Cardiac muscle cell (in vitro differentiated cells and primary cell): ENCODE results near the gene CACNB3. TPM values are rescaled to one million over a fixed set of nuclear protein-coding genes. Genes with fewer than 3 reads are reported as not detected.

Source experiments
- DNase-seq, 2 donors: peaks; one replicate each; pipeline versions ENCODE4 v3.0.0 to v3.0.0-alpha.2; 2010 to 2017; ENCODE audit warnings: low read depth in 1 of 2, low spot score in 1 of 2
- H3K27ac ChIP-seq: fragments of 200-600 bp; sonication (generic); 2 replicates; pipeline ENCODE4 v1.5.1; 2016
- H3K27me3 ChIP-seq: fragments of 200-600 bp; sonication (generic); 2 replicates; pipeline ENCODE4 v1.6.0; 2016; ENCODE audit warnings: control low read depth
- H3K36me3 ChIP-seq: fragments of 200-600 bp; sonication (generic); 2 replicates; pipeline ENCODE4 v1.5.1; 2016; ENCODE audit warnings: control low read depth
- H3K4me1 ChIP-seq: fragments of 200-600 bp; sonication (generic); 2 replicates; pipeline ENCODE4 v1.8.1; 2017; ENCODE audit warnings: low read depth, mild to moderate bottlenecking, mixed run types
- H3K4me3 ChIP-seq: fragments of 200-600 bp; sonication (generic); 2 replicates; pipeline ENCODE4 v1.5.1; 2016; ENCODE audit warnings: mild to moderate bottlenecking
- H3K9me3 ChIP-seq: fragments of 200-600 bp; sonication (generic); 2 replicates; pipeline ENCODE4 v1.5.1; 2017; ENCODE audit warnings: low read depth, mild to moderate bottlenecking, control low read depth
- CTCF ChIP-seq: IDR thresholded peaks from 2 replicates; pipeline ENCODE4 v1.5.1; 2012; ENCODE audit warnings: low read depth, mild to moderate bottlenecking, low read length
- polyA plus RNA-seq: library from polyadenylated mRNA; unstranded; fragments of >200 nt; fragmentation: Nextera tagmentation; extraction: Ambion mirVana; gene quantifications from 2 replicates; pipeline ENCODE4 v1.2.1, GENCODE V29; 2016
- total RNA-seq: library from RNA; depleted of rRNA; stranded (reverse); fragments of >200 nt; gene quantifications from 2 replicates; pipeline ENCODE4 v1.2.3, GENCODE V29; 2016

CACNB3 gene
- total and polyA plus RNA-seq, 2 experiments from 2014 or later, result 20.0 to 21.9 TPM

- no peaks in the 10 kb centered on the region for H3K9me3 ChIP-seq
- peaks cover 15% of the 10 kb centered on the region for H3K4me1 ChIP-seq
- TF ChIP-seq CTCF, result no peak
- peaks cover 8% of the 10 kb centered on the region for H3K27me3 ChIP-seq
- no peak overlapping the region for H3K4me3 ChIP-seq
- DNase-seq, result no peak
- H3K36me3 ChIP-seq, result no peaks in the 10 kb centered on the region
- no peak overlapping the region for H3K27ac ChIP-seq
Observed at GRCh38 chr12:48812389-48812788, 5.9 kb upstream of the CACNB3 start.

- H3K36me3 ChIP-seq, result no peaks in the 10 kb centered on the region
- H3K27ac ChIP-seq, result no peak overlapping the region
- peaks cover 14% of the 10 kb centered on the region for H3K27me3 ChIP-seq
- peaks cover 15% of the 10 kb centered on the region for H3K4me1 ChIP-seq
- peak in 1 of 2 donors; percentile 44 for DNase-seq
- peak overlapping the region; percentile 60 for H3K4me3 ChIP-seq
- no peak for TF ChIP-seq CTCF
- H3K9me3 ChIP-seq, result no peaks in the 10 kb centered on the region
Observed at GRCh38 chr12:48813465-48814261, 4.6 kb upstream of the CACNB3 start.

GRCh38 chr12:48814262-48815125 lies 3.8 kb upstream of the CACNB3 start:
- peaks cover 15% of the 10 kb centered on the region for H3K4me1 ChIP-seq
- peak overlapping the region; percentile 50 for H3K27ac ChIP-seq
- H3K4me3 ChIP-seq, result peak overlapping the region; percentile 60
- H3K9me3 ChIP-seq, result no peaks in the 10 kb centered on the region
- peaks cover 14% of the 10 kb centered on the region for H3K27me3 ChIP-seq
- DNase-seq, result peak; percentile 85 to 86
- TF ChIP-seq CTCF, result peak; percentile 100
- no peaks in the 10 kb centered on the region for H3K36me3 ChIP-seq

GRCh38 chr12:48815126-48816110 lies 2.9 kb upstream of the CACNB3 start:
- H3K4me3 ChIP-seq, result peak overlapping the region; percentile 60
- DNase-seq, result peak; percentile 86 to 91
- peaks cover 14% of the 10 kb centered on the region for H3K27me3 ChIP-seq
- peak overlapping the region; percentile 50 for H3K27ac ChIP-seq
- no peaks in the 10 kb centered on the region for H3K9me3 ChIP-seq
- no peak for TF ChIP-seq CTCF
- no peaks in the 10 kb centered on the region for H3K36me3 ChIP-seq
- H3K4me1 ChIP-seq, result peaks cover 15% of the 10 kb centered on the region
